OCI-LY3 (cell line): ENCODE data around the gene CD101.

Experiments used
- H2AFZ ChIP-seq: fragments of 200-600, 300-600 bp; shearing (Covaris generic); 2 replicates; pipeline ENCODE4 v1.6.0; 2014; ENCODE audit warnings: antibody characterized with exemption, low read depth, low read length
- H3K27ac ChIP-seq: fragments of 200-600, 300-600 bp; sonication (generic); 2 replicates; pipeline ENCODE4 v1.5.1; 2014; ENCODE audit warnings: mild to moderate bottlenecking, low read length, moderate library complexity, mixed read lengths
- H3K27me3 ChIP-seq: fragments of 200-600, 300-600 bp; sonication (generic); 2 replicates; pipeline ENCODE4 v1.6.1; 2014; ENCODE audit warnings: low read depth, low read length, mixed read lengths
- H3K36me3 ChIP-seq: fragments of 200-600, 300-600 bp; sonication (generic); replicated peaks from 2 replicates; pipeline ENCODE3; 2014; ENCODE audit warnings: low read depth, low read length, mixed read lengths
- H3K4me1 ChIP-seq: fragments of 300-600, 200-600 bp; sonication (generic); 2 replicates; pipeline ENCODE4 v1.6.1; 2014; ENCODE audit warnings: low read length, mixed read lengths
- H3K4me2 ChIP-seq: fragments of 200-600, 300-600 bp; sonication (generic); 2 replicates; pipeline ENCODE4 v1.6.1; 2014; ENCODE audit warnings: low read length, mixed read lengths
- H3K4me3 ChIP-seq: fragments of 300-600, 200-600 bp; sonication (generic); 2 replicates; pipeline ENCODE4 v1.5.1; 2014; ENCODE audit warnings: antibody characterized with exemption, mild to moderate bottlenecking, low read length, moderate library complexity
- H3K79me2 ChIP-seq: fragments of 300-600, 200-600 bp; shearing (Covaris generic); 2 replicates; pipeline ENCODE4 v1.6.1; 2014; ENCODE audit warnings: mild to moderate bottlenecking, low read length, mixed read lengths
- H3K9ac ChIP-seq: fragments of 300-600, 200-600 bp; shearing (Covaris generic); 2 replicates; pipeline ENCODE4 v1.6.0; 2014; ENCODE audit warnings: mild to moderate bottlenecking, low read length, moderate library complexity
- H3K9me3 ChIP-seq: fragments of 200-600, 300-600 bp; shearing (Covaris generic); 2 replicates; pipeline ENCODE4 v1.6.1; 2014; ENCODE audit warnings: low read length, mixed read lengths; ENCODE audit not compliant: insufficient read depth
- H4K20me1 ChIP-seq: fragments of 200-600, 300-600 bp; sonication (generic); 2 replicates; pipeline ENCODE4 v1.6.1; 2016; ENCODE audit warnings: low read length, mixed read lengths; ENCODE audit not compliant: insufficient read depth
- EZH2phosphoT487 ChIP-seq: fragments of 200-600 bp; shearing (Covaris generic); IDR thresholded peaks from 2 replicates; pipeline ENCODE4 v1.6.1; 2018; ENCODE audit warnings: antibody characterized with exemption, mixed run types, low read depth
- TF ChIP-seq, protein P1 (sequence below): fragments of 200-600, 300-600 bp; sonication (generic); IDR thresholded peaks from 2 replicates; pipeline ENCODE4 v1.5.1; 2014; ENCODE audit warnings: antibody characterized with exemption, low read length, low read depth

CD101 gene

DNA sequence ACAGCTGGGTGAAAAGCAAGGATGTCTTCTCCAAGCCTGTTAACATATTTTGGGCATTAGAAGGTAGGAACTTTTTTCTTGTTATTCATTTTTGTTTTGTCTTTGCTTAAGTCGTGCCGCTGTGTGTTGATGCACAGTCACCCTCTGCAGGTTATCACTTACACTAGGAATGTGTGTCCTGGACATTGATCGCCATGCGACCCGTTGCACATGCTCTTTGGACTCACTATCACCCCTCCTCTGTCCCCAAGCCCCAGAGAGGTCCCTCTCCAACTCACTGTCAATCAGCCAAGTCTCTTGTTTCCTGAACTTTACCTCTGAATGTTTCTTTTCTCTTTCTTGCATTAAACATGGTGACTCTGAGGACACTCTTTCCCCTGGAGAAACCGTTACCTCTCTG, 40.0 kb upstream of the CD101 start:
- Histone ChIP-seq H3K79me2 (no peaks in the 10 kb centered on the region), H4K20me1 (no peaks in the 10 kb centered on the region), H3K27me3 (no peaks in the 10 kb centered on the region), H3K9ac (no peak overlapping the region), H2AFZ (no peak overlapping the region), H3K4me3 (no peak overlapping the region), H3K27ac (no peak overlapping the region), H3K9me3 (no peaks in the 10 kb centered on the region), H3K4me1 (no peaks in the 10 kb centered on the region), H3K36me3 (no peaks in the 10 kb centered on the region), H3K4me2 (no peak overlapping the region)
- TF ChIP-seq, protein P1, sequence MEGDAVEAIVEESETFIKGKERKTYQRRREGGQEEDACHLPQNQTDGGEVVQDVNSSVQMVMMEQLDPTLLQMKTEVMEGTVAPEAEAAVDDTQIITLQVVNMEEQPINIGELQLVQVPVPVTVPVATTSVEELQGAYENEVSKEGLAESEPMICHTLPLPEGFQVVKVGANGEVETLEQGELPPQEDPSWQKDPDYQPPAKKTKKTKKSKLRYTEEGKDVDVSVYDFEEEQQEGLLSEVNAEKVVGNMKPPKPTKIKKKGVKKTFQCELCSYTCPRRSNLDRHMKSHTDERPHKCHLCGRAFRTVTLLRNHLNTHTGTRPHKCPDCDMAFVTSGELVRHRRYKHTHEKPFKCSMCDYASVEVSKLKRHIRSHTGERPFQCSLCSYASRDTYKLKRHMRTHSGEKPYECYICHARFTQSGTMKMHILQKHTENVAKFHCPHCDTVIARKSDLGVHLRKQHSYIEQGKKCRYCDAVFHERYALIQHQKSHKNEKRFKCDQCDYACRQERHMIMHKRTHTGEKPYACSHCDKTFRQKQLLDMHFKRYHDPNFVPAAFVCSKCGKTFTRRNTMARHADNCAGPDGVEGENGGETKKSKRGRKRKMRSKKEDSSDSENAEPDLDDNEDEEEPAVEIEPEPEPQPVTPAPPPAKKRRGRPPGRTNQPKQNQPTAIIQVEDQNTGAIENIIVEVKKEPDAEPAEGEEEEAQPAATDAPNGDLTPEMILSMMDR, result no peak
- TF ChIP-seq EZH2phosphoT487, result no peak

DNA sequence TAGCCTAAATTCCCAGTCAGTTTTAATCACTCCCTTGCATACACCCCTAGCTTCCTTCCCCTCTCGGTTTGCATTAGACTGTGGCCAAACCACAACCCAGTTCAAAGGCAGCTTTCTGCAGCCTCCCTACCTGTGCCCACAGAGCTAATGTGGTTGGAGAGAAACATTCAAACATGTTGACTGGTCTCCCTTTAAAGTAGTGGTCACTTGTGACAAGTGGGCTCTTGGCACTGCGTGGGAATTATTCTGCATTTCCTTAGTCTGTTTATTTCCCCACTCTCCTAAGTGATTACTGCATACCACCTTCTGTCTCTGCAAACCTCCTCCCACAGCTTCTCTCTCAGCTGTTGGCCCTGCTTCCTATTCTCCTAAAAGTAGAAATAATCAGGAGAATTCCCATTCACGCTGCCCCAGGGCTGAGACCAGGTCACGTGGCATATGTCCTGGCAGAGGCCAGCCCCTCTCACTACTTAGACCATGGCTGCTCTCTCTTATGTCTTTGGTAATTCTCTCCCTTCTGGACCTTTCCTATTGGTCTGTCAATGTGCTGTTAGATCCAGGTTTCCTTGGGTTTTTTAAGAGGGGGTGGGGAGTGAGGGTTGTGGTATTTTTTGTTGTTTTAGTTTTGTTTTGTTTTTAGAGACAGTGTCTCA, 38.4 kb upstream of the CD101 start:
- H2AFZ ChIP-seq, result no peak overlapping the region
- no peaks in the 10 kb centered on the region for H3K4me1 ChIP-seq
- H3K27me3 ChIP-seq, result no peaks in the 10 kb centered on the region
- H3K4me2 ChIP-seq, result no peak overlapping the region
- no peaks in the 10 kb centered on the region for H3K79me2 ChIP-seq
- H3K9me3 ChIP-seq, result no peaks in the 10 kb centered on the region
- H3K9ac ChIP-seq, result no peak overlapping the region
- no peak for TF ChIP-seq EZH2phosphoT487
- TF ChIP-seq, protein P1, result no peak
- H3K27ac ChIP-seq, result no peak overlapping the region
- H3K36me3 ChIP-seq, result no peaks in the 10 kb centered on the region
- H3K4me3 ChIP-seq, result no peak overlapping the region
- H4K20me1 ChIP-seq, result no peaks in the 10 kb centered on the region

- H3K36me3 ChIP-seq, result no peaks in the 10 kb centered on the region
- no peak overlapping the region for H2AFZ ChIP-seq
- no peak overlapping the region for H3K4me3 ChIP-seq
- no peaks in the 10 kb centered on the region for H3K27me3 ChIP-seq
- TF ChIP-seq EZH2phosphoT487, result no peak
- TF ChIP-seq, protein P1, result no peak
- no peaks in the 10 kb centered on the region for H3K79me2 ChIP-seq
- no peaks in the 10 kb centered on the region for H3K4me1 ChIP-seq
- H3K9me3 ChIP-seq, result no peaks in the 10 kb centered on the region
- no peaks in the 10 kb centered on the region for H4K20me1 ChIP-seq
- H3K4me2 ChIP-seq, result no peak overlapping the region
- H3K27ac ChIP-seq, result no peak overlapping the region
- no peak overlapping the region for H3K9ac ChIP-seq
Measured at GRCh38 chr1:116966791-116967190, 34.8 kb upstream of the CD101 start.

- TF ChIP-seq, protein P1, result no peak
- TF ChIP-seq EZH2phosphoT487, result no peak
- no peak overlapping the region for H3K27ac ChIP-seq
- H3K36me3 ChIP-seq, result no peaks in the 10 kb centered on the region
- no peak overlapping the region for H3K4me3 ChIP-seq
- no peaks in the 10 kb centered on the region for H3K4me1 ChIP-seq
- no peaks in the 10 kb centered on the region for H3K27me3 ChIP-seq
- no peak overlapping the region for H3K9ac ChIP-seq
- no peaks in the 10 kb centered on the region for H3K9me3 ChIP-seq
- H3K79me2 ChIP-seq, result no peaks in the 10 kb centered on the region
- H2AFZ ChIP-seq, result no peak overlapping the region
- no peak overlapping the region for H3K4me2 ChIP-seq
- H4K20me1 ChIP-seq, result no peaks in the 10 kb centered on the region
Measured at GRCh38 chr1:116968724-116969123, 32.8 kb upstream of the CD101 start.
